ENCODE data around the gene SORCS2.

SORCS2 gene

GRCh38 chr4:7533267-7533666, 340.9 kb downstream of the SORCS2 start:
- no peak for TF ChIP-seq CTCF (IDR thresholded peaks at IDR 0.05; ENCODE audit: extremely low read depth, insufficient read depth, missing control alignments)
- in situ Hi-C loops (cut with MboI; ENCODE audit: low pct_unique_long_range_greater_than_20kb, low sequenced_read_pairs, unreplicated experiment): no loop called here

GRCh38 chr4:7535094-7535493, 342.8 kb downstream of the SORCS2 start:
- TF ChIP-seq CTCF (IDR thresholded peaks at IDR 0.05; ENCODE audit: extremely low read depth, insufficient read depth, missing control alignments): no peak
- in situ Hi-C loops (cut with MboI; ENCODE audit: low pct_unique_long_range_greater_than_20kb, low sequenced_read_pairs, unreplicated experiment): no loop called here
- DNase-seq (ENCODE audit: low spot score): no peak

More at GRCh38 chr4:7533267-7533666, 340.9 kb downstream of the SORCS2 start:
- no peak for DNase-seq (ENCODE audit: low spot score)

- DNase-seq (ENCODE audit: low spot score): no peak
- no peak for TF ChIP-seq CTCF (IDR thresholded peaks at IDR 0.05; ENCODE audit: extremely low read depth, insufficient read depth, missing control alignments)
Observed at GRCh38 chr4:7535619-7536018, 343.3 kb downstream of the SORCS2 start.

GRCh38 chr4:7536876-7537275, 344.5 kb downstream of the SORCS2 start:
- no peak for DNase-seq (ENCODE audit: low spot score)
- no peak for TF ChIP-seq CTCF (IDR thresholded peaks at IDR 0.05; ENCODE audit: extremely low read depth, insufficient read depth, missing control alignments)
- in situ Hi-C loops (cut with MboI; ENCODE audit: low pct_unique_long_range_greater_than_20kb, low sequenced_read_pairs, unreplicated experiment): no loop called here

More at GRCh38 chr4:7535619-7536018, 343.3 kb downstream of the SORCS2 start:
- in situ Hi-C loops (cut with MboI; ENCODE audit: low pct_unique_long_range_greater_than_20kb, low sequenced_read_pairs, unreplicated experiment): no loop called here

- DNase-seq (ENCODE audit: low spot score): no peak
- in situ Hi-C loops (cut with MboI; ENCODE audit: low pct_unique_long_range_greater_than_20kb, low sequenced_read_pairs, unreplicated experiment): no loop called here
- TF ChIP-seq CTCF (IDR thresholded peaks at IDR 0.05; ENCODE audit: extremely low read depth, insufficient read depth, missing control alignments): no peak
Observed at GRCh38 chr4:7537853-7538400, 345.6 kb downstream of the SORCS2 start.

- TF ChIP-seq CTCF (IDR thresholded peaks at IDR 0.05; ENCODE audit: extremely low read depth, insufficient read depth, missing control alignments): no peak
- in situ Hi-C loops (cut with MboI; ENCODE audit: low pct_unique_long_range_greater_than_20kb, low sequenced_read_pairs, unreplicated experiment): no loop called here
- no peak for DNase-seq (ENCODE audit: low spot score)
Observed at GRCh38 chr4:7538518-7538917, 346.2 kb downstream of the SORCS2 start.
